Activated CD4-positive, alpha-beta T cell treated with anti-CD3 and anti-CD28 coated beads for 4 hours (primary cell): ENCODE results near the gene S100A4.

Experiments used
- DNase-seq, 2 donors: peaks; one replicate each; pipeline ENCODE4 v3.0.0-alpha.2; 2020

S100A4 gene

DNA sequence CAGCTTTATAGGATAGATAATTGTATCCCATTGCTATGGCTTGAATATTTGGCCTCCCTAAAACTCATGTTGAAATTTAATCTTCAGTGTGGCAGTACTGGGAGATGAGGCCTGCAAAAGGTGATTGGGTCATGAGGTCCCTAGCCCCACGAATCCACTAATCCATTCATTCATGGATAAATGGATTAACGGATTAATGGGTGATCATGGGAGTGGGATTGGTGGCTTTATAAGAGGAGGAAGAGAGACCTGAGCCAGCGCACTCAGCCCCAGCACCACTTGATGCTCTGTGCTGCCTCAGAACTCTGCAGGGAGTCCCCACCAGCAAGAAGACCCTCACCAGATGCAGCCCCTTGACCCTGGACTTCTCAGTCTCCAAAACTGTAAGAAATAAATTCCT is 41.8 kb downstream of the S100A4 start:
- no peak for DNase-seq

DNA sequence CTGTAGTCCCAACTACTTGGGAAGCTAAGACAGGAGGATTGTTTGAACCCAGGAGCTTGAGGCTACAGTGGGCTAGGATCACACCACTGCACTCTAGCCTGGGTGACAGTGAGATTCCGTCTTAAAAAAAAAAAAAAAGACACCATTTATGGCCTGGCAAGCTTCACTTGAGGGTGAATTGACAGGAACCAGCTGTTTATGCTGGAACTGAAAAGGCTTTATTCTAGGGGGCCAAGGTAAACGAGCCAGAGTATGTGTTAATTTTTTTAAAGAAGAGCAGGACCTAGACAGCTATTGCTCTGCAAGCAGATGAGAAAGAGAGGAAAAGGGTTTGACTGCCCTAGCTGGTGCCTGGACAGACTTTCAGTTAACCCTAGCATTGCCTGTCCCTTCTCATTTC is 46.9 kb downstream of the S100A4 start:
- no peak for DNase-seq

DNA sequence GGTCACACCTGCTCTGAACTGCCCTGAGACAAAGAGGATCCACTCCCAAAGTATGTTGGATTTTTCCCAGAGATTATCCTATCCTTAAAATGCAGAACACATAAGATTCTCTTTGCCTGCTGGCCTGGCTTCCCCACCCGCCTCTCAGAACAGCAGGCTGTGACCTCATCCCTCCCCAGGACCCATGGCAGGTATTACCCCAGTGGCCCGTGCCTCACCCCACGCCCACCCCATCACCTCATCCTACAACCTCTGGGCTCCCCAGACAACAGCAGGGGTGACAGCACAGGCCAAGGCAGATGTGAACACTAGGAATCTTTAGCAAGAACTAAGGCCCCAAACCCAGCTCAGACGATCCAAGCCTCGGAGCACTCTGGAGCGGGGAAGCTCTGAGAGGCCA is 50.1 kb downstream of the S100A4 start:
- no peak for DNase-seq

DNA sequence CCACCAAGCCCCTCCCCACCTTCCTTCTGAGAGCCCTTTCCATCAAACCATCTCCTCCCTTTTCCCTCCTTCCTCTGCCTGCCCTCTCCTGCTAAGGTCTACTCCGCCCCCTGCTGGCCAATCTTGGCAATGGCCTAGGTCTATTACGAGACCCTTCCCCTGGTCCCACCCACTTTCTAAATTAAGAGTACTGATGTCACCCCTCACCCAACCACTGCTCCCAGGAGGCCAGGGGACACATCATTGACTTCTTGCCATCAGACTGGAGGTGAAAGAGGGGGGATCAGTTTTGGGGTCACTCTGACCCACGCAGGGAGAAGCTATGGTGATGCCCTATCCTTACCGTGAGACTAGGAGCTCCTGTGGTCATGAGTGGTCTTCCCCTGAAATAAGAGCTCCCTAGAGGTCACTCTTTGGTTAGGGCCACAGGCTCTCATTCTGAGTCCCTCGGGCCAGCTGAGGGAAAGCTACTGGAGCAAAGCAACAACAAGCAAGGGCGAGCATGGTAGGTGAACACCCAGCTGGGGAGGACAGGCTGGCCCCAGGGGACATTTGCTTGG is 50.5 kb downstream of the S100A4 start:
- peak; percentile 67 to 78 for DNase-seq
